ENCODE results near the gene KRTAP10-6.
"Not testable (repeated sequence)": the region's sequence is repeated elsewhere in the genome, so short reads cannot be mapped to it uniquely, and the experiment has no call there.

The KRTAP10-6 gene

DNA sequence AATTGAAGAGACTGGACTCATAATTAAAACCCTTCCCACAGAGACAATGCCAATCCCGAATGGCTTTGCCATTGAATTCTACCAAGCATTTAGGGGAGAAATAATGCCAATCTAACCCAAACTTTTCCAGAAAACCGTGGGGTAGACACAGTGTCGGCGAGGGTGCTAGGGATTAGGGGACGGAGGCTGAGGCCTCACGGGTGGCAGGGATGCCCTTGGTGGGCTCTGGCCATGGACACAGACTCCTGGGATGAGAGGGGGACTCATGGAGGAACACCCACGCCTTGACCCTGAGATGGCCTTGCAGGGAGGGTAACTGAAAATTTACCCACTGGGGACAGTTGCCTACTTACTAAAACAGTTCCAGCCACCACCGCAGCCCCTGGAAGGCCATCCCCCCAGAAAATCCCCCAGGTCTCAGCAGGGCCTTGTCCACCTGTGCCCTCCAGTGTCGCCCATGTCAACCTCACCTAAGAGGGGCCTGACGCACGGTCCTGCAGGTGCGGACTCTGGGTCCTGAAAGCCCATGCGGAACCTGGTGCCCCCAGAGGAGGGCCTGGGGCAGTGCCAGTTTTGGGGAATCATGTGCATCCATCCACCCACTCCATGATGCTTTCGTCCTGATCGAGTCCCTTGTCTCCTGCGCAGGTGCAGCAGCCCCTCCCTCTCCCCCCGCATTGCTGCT, 13.8 kb downstream of the KRTAP10-6 start:
- Histone ChIP-seq H3K27ac (ENCODE audit: low read length) (no peak overlapping the region), H3K36me3 (ENCODE audit: control insufficient read depth in 2 of 2, insufficient read depth in 2 of 2, low read length in 2 of 2) (no peaks in the 10 kb centered on the region), H3K4me3 (ENCODE audit: low read length in 2 of 2) (no peak overlapping the region), H3K9ac (ENCODE audit: low read length in 2 of 2) (no peak overlapping the region), H3K9me3 (ENCODE audit: control insufficient read depth in 2 of 2, low read length in 2 of 2) (peaks cover 2 to 24% of the 10 kb centered on the region in 2 donors), H3K4me1 (ENCODE audit: control insufficient read depth, insufficient read depth, low read length) (no peaks in the 10 kb centered on the region), H3K27me3 (ENCODE audit: control insufficient read depth in 1 of 2, insufficient read depth in 2 of 2, low read length in 2 of 2) (peaks cover 4% of the 10 kb centered on the region in 2 donors)

GRCh38 chr21:44576025-44576420, 16.3 kb downstream of the KRTAP10-6 start:
- Histone ChIP-seq H3K27ac (ENCODE audit: low read length) (no peak overlapping the region), H3K9ac (ENCODE audit: low read length in 2 of 2) (no peak overlapping the region), H3K36me3 (ENCODE audit: control insufficient read depth in 2 of 2, insufficient read depth in 2 of 2, low read length in 2 of 2) (no peaks in the 10 kb centered on the region), H3K27me3 (ENCODE audit: control insufficient read depth in 1 of 2, insufficient read depth in 2 of 2, low read length in 2 of 2) (peaks cover 6 to 7% of the 10 kb centered on the region in 2 donors), H3K9me3 (ENCODE audit: control insufficient read depth in 2 of 2, low read length in 2 of 2) (peaks cover 2 to 32% of the 10 kb centered on the region in 2 donors), H3K4me3 (ENCODE audit: low read length in 2 of 2) (no peak overlapping the region), H3K4me1 (ENCODE audit: control insufficient read depth, insufficient read depth, low read length) (no peaks in the 10 kb centered on the region)

GRCh38 chr21:44575307-44576024, 16.8 kb downstream of the KRTAP10-6 start:
- H3K9ac ChIP-seq (ENCODE audit: low read length in 2 of 2) = no peak overlapping the region
- no peaks in the 10 kb centered on the region for H3K4me1 ChIP-seq (ENCODE audit: control insufficient read depth, insufficient read depth, low read length)
- no peaks in the 10 kb centered on the region for H3K36me3 ChIP-seq (ENCODE audit: control insufficient read depth in 2 of 2, insufficient read depth in 2 of 2, low read length in 2 of 2)
- H3K27ac ChIP-seq (ENCODE audit: low read length) = no peak overlapping the region
- no peak overlapping the region for H3K4me3 ChIP-seq (ENCODE audit: low read length in 2 of 2)
- H3K9me3 ChIP-seq (ENCODE audit: control insufficient read depth in 2 of 2, low read length in 2 of 2) = peaks cover 2 to 33% of the 10 kb centered on the region in 2 donors
- H3K27me3 ChIP-seq (ENCODE audit: control insufficient read depth in 1 of 2, insufficient read depth in 2 of 2, low read length in 2 of 2) = peaks cover 6% of the 10 kb centered on the region in 2 donors

- H3K4me3 ChIP-seq (ENCODE audit: low read length in 2 of 2) = no peak overlapping the region
- peaks cover 2 to 33% of the 10 kb centered on the region in 2 donors for H3K9me3 ChIP-seq (ENCODE audit: control insufficient read depth in 2 of 2, low read length in 2 of 2)
- peaks cover 5 to 6% of the 10 kb centered on the region in 2 donors for H3K27me3 ChIP-seq (ENCODE audit: control insufficient read depth in 1 of 2, insufficient read depth in 2 of 2, low read length in 2 of 2)
- H3K4me1 ChIP-seq (ENCODE audit: control insufficient read depth, insufficient read depth, low read length) = no peaks in the 10 kb centered on the region
- H3K9ac ChIP-seq (ENCODE audit: low read length in 2 of 2) = no peak overlapping the region
- no peak overlapping the region for H3K27ac ChIP-seq (ENCODE audit: low read length)
- H3K36me3 ChIP-seq (ENCODE audit: control insufficient read depth in 2 of 2, insufficient read depth in 2 of 2, low read length in 2 of 2) = no peaks in the 10 kb centered on the region
These were observed 17.6 kb downstream of the KRTAP10-6 start for GRCh38 chr21:44574457-44575306.

DNA sequence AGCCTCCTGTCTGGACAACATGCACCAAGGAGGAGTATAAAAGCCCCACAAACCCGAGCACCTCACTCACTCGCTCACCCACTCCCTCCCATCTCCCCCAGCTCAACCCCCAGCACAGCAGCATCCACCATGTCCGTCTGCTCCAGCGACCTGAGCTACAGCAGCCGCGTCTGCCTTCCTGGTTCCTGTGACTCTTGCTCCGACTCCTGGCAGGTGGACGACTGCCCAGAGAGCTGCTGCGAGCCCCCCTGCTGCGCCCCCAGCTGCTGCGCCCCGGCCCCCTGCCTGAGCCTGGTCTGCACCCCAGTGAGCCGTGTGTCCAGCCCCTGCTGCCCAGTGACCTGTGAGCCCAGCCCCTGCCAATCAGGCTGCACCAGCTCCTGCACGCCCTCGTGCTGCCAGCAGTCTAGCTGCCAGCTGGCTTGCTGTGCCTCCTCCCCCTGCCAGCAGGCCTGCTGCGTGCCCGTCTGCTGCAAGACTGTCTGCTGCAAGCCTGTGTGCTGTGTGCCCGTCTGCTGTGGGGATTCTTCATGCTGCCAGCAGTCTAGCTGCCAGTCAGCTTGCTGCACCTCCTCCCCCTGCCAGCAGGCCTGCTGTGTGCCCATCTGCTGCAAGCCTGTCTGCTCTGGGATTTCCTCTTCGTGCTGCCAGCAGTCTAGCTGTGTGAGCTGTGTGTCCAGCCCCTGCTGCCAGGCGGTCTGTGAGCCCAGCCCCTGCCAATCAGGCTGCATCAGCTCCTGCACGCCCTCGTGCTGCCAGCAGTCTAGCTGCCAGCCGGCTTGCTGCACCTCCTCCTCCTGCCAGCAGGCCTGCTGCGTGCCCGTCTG, 18.5 kb downstream of the KRTAP10-6 start, which contains the start of gene KRTAP10-4:
KRTAP10-4 (plus strand) TSS at position 100 of the 827 bp plus-strand sequence; CDS start at position 130, 30 bp downstream.
- not testable (repeated sequence) for H3K4me3 ChIP-seq (ENCODE audit: low read length in 2 of 2); H3K36me3 ChIP-seq (ENCODE audit: control insufficient read depth in 2 of 2, insufficient read depth in 2 of 2, low read length in 2 of 2)

DNA sequence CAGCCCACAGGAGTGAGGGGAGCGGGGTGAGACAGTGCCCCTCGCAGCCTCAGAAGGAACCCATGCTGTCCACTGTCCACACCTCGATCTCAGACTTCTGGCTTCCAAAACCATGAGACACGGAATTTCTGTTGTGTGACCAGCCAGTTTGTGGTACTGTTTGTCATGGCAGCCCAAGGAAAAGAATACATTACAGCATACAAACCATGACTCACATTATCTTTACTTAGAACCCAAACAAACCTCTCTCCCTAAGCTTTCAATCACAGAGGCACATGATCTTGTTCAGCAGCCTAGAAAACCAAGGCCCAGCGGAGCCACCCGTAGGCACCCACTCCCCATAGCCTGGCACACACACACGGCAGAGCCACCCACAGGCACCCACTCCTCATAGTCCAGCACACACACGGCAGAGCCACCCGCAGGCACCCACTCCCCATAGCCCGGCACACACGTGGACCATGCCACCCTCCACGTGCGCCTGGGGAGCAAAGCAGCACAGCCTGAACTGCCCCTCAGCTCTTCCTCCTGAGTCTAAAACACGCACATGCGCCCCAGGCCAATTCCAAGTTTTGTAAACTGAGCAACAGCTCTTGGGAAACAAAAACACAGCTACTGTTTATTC, 19.2 kb downstream of the KRTAP10-6 start:
- Histone ChIP-seq H3K27ac (ENCODE audit: low read length) (no peak overlapping the region), H3K9me3 (ENCODE audit: control insufficient read depth in 2 of 2, low read length in 2 of 2) (peaks cover 2 to 29% of the 10 kb centered on the region in 2 donors), H3K9ac (ENCODE audit: low read length in 2 of 2) (no peak overlapping the region), H3K4me3 (ENCODE audit: low read length in 2 of 2) (no peak overlapping the region), H3K27me3 (ENCODE audit: control insufficient read depth in 1 of 2, insufficient read depth in 2 of 2, low read length in 2 of 2) (peaks cover 6 to 8% of the 10 kb centered on the region in 2 donors), H3K4me1 (ENCODE audit: control insufficient read depth, insufficient read depth, low read length) (no peaks in the 10 kb centered on the region), H3K36me3 (ENCODE audit: control insufficient read depth in 2 of 2, insufficient read depth in 2 of 2, low read length in 2 of 2) (no peaks in the 10 kb centered on the region)

More for the DNA sequence above, 18.5 kb downstream of the KRTAP10-6 start, which contains the start of gene KRTAP10-4:
- peaks cover 2 to 33% of the 10 kb centered on the region in 2 donors for H3K9me3 ChIP-seq (ENCODE audit: control insufficient read depth in 2 of 2, low read length in 2 of 2)
- H3K27me3 ChIP-seq (ENCODE audit: control insufficient read depth in 1 of 2, insufficient read depth in 2 of 2, low read length in 2 of 2); H3K4me1 ChIP-seq (ENCODE audit: control insufficient read depth, insufficient read depth, low read length); H3K9ac ChIP-seq (ENCODE audit: low read length in 2 of 2); H3K27ac ChIP-seq (ENCODE audit: low read length): not testable (repeated sequence)

- H3K36me3 ChIP-seq (ENCODE audit: control insufficient read depth in 2 of 2, insufficient read depth in 2 of 2, low read length in 2 of 2) = no peaks in the 10 kb centered on the region
- H3K9me3 ChIP-seq (ENCODE audit: control insufficient read depth in 2 of 2, low read length in 2 of 2) = peaks cover 2 to 23% of the 10 kb centered on the region in 2 donors
- H3K27ac ChIP-seq (ENCODE audit: low read length) = no peak overlapping the region
- H3K4me3 ChIP-seq (ENCODE audit: low read length in 2 of 2) = no peak overlapping the region
- no peak overlapping the region for H3K9ac ChIP-seq (ENCODE audit: low read length in 2 of 2)
- H3K4me1 ChIP-seq (ENCODE audit: control insufficient read depth, insufficient read depth, low read length) = no peaks in the 10 kb centered on the region
- H3K27me3 ChIP-seq (ENCODE audit: control insufficient read depth in 1 of 2, insufficient read depth in 2 of 2, low read length in 2 of 2) = peaks cover 6 to 10% of the 10 kb centered on the region in 2 donors
These were observed 20.2 kb downstream of the KRTAP10-6 start for GRCh38 chr21:44571844-44572782.

- H3K27ac ChIP-seq (ENCODE audit: low read length) = no peak overlapping the region
- H3K36me3 ChIP-seq (ENCODE audit: control insufficient read depth in 2 of 2, insufficient read depth in 2 of 2, low read length in 2 of 2) = no peaks in the 10 kb centered on the region
- peaks cover 0 to 17% of the 10 kb centered on the region in 2 donors for H3K9me3 ChIP-seq (ENCODE audit: control insufficient read depth in 2 of 2, low read length in 2 of 2)
- H3K4me3 ChIP-seq (ENCODE audit: low read length in 2 of 2) = no peak overlapping the region
- peaks cover 6 to 10% of the 10 kb centered on the region in 2 donors for H3K27me3 ChIP-seq (ENCODE audit: control insufficient read depth in 1 of 2, insufficient read depth in 2 of 2, low read length in 2 of 2)
- no peaks in the 10 kb centered on the region for H3K4me1 ChIP-seq (ENCODE audit: control insufficient read depth, insufficient read depth, low read length)
- H3K9ac ChIP-seq (ENCODE audit: low read length in 2 of 2) = no peak overlapping the region
These were observed 21.0 kb downstream of the KRTAP10-6 start for GRCh38 chr21:44571296-44571695.
